HL-60 (cell line): ENCODE results near the gene SPIN1.

Source experiments
- CTCF ChIP-seq: IDR thresholded peaks from one replicate; pipeline ENCODE4 v1.5.1; 2011; ENCODE audit warnings: low read length, control low read depth, inconsistent platforms; ENCODE audit not compliant: insufficient read depth
- POLR2AphosphoS5 ChIP-seq: IDR thresholded peaks from 2 replicates; pipeline ENCODE4 v1.6.1; 2012; ENCODE audit warnings: low read depth
- REST ChIP-seq: IDR thresholded peaks from 2 replicates; pipeline ENCODE4 v1.6.1; 2012; ENCODE audit warnings: low read depth; ENCODE audit not compliant: insufficient replicate concordance
- SPI1 ChIP-seq: IDR thresholded peaks from 2 replicates; pipeline ENCODE4 v1.6.1; 2012; ENCODE audit warnings: low read depth, mild to moderate bottlenecking, borderline replicate concordance

GRCh38 chr9:88503845-88504764 is 115.9 kb downstream of the SPIN1 start:
- no peak for TF ChIP-seq POLR2AphosphoS5
- TF ChIP-seq CTCF, result no peak
- no peak for TF ChIP-seq REST
- TF ChIP-seq SPI1, result no peak
